Psoas muscle (tissue), 8 donors: ENCODE results near the gene PER2. TPM values are rescaled to one million over a fixed set of nuclear protein-coding genes. Genes with fewer than 3 reads are reported as not detected.
"Not testable (repeated sequence)": the region's sequence is repeated elsewhere in the genome, so short reads cannot be mapped to it uniquely, and the experiment has no call there.

Source experiments
- ATAC-seq, 4 donors: fragments of 200-7000 bp; cut with Tn5 transposase; one replicate each; pipeline ENCODE4 v1.9.1; 2020; ENCODE audit warnings: moderate library complexity in 3 of 4, mild to moderate bottlenecking in 2 of 4
- DNase-seq, 2 donors: peaks; one replicate each; pipeline ENCODE4 v3.0.0-alpha.2; 2020
- H3K27ac ChIP-seq: fragments of 200-600 bp; one replicate; pipeline ENCODE4 v1.8.0; 2022
- H3K27me3 ChIP-seq, 3 donors: fragments of 200-600 bp in 1 of 3; one replicate each; pipeline versions ENCODE4 v1.6.1 to v1.8.0; 2013 to 2022; ENCODE audit warnings: low read length in 2 of 3, mild to moderate bottlenecking in 2 of 3, moderate library complexity in 1 of 3; ENCODE audit not compliant: insufficient read depth in 3 of 3
- H3K36me3 ChIP-seq, 2 donors: fragments of 200-600 bp in 1 of 2; one replicate each; pipeline versions ENCODE4 v1.6.1 to v1.8.0; 2013 to 2022; ENCODE audit warnings: low read depth in 1 of 2, mild to moderate bottlenecking in 1 of 2, moderate library complexity in 1 of 2; ENCODE audit not compliant: insufficient read depth in 1 of 2
- H3K4me1 ChIP-seq: fragments of 200-600 bp; one replicate; pipeline ENCODE4 v1.8.0; 2022
- H3K4me3 ChIP-seq: fragments of 200-600 bp; one replicate; pipeline ENCODE4 v1.8.0; 2022; ENCODE audit warnings: mild to moderate bottlenecking
- H3K9me3 ChIP-seq: fragments of 200-600 bp; one replicate; pipeline ENCODE4 v1.8.0; 2022
- WGBS, 3 donors: extraction: QIAGEN DNeasy Blood & Tissue Kit; methylation state at CpG; one replicate each; pipeline versions ENCODE4 v1.1.6 to v1.1.7; 2013; 5-methylcytosine and 5-hydroxymethylcytosine counted together
- intact Hi-C, 2 donors: fragments of 100-400 bp; cut with DNase I; formaldehyde crosslinking; loops; one replicate each; pipeline versions ENCODE4 v1.11.0 to v1.14.2; 2022
- polyA plus RNA-seq, 3 donors: library from polyadenylated mRNA; stranded (reverse); fragments of 200-250 nt; gene quantifications; one replicate each; pipeline ENCODE4 v1.2.3, GENCODE V29; 2013
- total RNA-seq, 4 donors: library from RNA; stranded (reverse); fragmentation: NEBNext Ultra II Directional in 2 of 4; extraction: Animal tissue kit (Norgen Biotek cat#: 25700) in 2 of 4; gene quantifications; one replicate each; pipeline versions ENCODE4 v1.2.1 to v1.2.4, GENCODE V29; 2021 to 2023
- TF ChIP-seq, protein P1 (sequence below): fragments of 200-600 bp; IDR thresholded peaks from one replicate; pipeline ENCODE4 v1.8.0; 2022; ENCODE audit warnings: antibody characterized with exemption
- donor health status: healthy with polysubstance abuse.
- donor health status: DM: no; HTN: no; CAD: no; lungs with moderate emphysema.
- donor health status: Bipolar disorder and iron deficiency.
- donor health status: healthy.
- donor health status: DM: yes; HTN: yes; CAD: no.
- donor health status: DM: no; HTN: no; CAD: no.
- donor health status: DM: no; HTN: no; CAD: no.
- donor health status: DM: yes; HTN: yes; CAD: no.

Gene PER2
- total and polyA plus RNA-seq, 7 donors = 1.9 to 20.7 (median 7.8) TPM

DNA sequence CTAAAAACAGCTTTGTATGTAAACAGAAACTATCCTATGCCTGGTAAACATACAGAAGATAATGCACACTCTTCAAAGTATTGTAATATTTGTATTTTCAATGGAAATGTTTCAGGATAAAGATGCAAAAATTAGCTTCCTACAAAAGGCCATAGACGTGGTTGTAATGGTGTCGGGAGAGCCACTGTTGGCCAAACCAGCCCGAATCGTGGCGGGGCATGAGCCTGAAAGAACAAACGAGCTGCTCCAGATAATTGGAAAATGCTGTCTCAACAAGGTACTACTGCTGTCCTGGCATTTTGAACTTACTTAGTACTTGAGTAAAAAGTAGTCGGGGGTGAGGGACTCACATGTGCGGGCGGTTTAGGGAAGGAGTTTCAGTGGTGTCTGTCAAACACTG lies 37.3 kb upstream of the PER2 start:
- DNase-seq (no peak), ATAC-seq (no peak)
- peaks cover 0 to 41% of the 10 kb centered on the region in 2 donors for H3K36me3 ChIP-seq
- H3K27me3 ChIP-seq = no peaks in the 10 kb centered on the region
- peaks cover 28% of the 10 kb centered on the region for H3K4me1 ChIP-seq
- H3K4me3 ChIP-seq = no peak overlapping the region
- TF ChIP-seq, protein P1, sequence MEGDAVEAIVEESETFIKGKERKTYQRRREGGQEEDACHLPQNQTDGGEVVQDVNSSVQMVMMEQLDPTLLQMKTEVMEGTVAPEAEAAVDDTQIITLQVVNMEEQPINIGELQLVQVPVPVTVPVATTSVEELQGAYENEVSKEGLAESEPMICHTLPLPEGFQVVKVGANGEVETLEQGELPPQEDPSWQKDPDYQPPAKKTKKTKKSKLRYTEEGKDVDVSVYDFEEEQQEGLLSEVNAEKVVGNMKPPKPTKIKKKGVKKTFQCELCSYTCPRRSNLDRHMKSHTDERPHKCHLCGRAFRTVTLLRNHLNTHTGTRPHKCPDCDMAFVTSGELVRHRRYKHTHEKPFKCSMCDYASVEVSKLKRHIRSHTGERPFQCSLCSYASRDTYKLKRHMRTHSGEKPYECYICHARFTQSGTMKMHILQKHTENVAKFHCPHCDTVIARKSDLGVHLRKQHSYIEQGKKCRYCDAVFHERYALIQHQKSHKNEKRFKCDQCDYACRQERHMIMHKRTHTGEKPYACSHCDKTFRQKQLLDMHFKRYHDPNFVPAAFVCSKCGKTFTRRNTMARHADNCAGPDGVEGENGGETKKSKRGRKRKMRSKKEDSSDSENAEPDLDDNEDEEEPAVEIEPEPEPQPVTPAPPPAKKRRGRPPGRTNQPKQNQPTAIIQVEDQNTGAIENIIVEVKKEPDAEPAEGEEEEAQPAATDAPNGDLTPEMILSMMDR = no peak
- intact Hi-C loops = no loop called here
- no peak overlapping the region for H3K27ac ChIP-seq
- 82 to 88% (median 83%) methylated on average over 9 of the region's 9 CpGs for WGBS, 3 donors
- H3K9me3 ChIP-seq = no peaks in the 10 kb centered on the region

- DNase-seq = not testable (repeated sequence)
These were observed 35.8 kb upstream of the PER2 start for GRCh38 chr2:238324248-238324647.

GRCh38 chr2:238322001-238322411 lies 33.6 kb upstream of the PER2 start:
- peak overlapping the region; percentile 82 for H3K4me3 ChIP-seq
- ATAC-seq (no peak), DNase-seq (no peak)
- H3K4me1 ChIP-seq = peaks cover 33% of the 10 kb centered on the region
- TF ChIP-seq, protein P1 = no peak
- WGBS, 3 donors = 59 to 85% (median 65%) methylated on average over 10 of the region's 10 CpGs
- peaks cover 0 to 13% of the 10 kb centered on the region in 2 donors for H3K36me3 ChIP-seq
- intact Hi-C loops = no loop called here
- peak overlapping the region; percentile 86 for H3K27ac ChIP-seq
- no peaks in the 10 kb centered on the region for H3K9me3 ChIP-seq
- no peaks in the 10 kb centered on the region for H3K27me3 ChIP-seq

More at GRCh38 chr2:238324248-238324647, 35.8 kb upstream of the PER2 start:
- intact Hi-C loops, H3K9me3 ChIP-seq, H3K27me3 ChIP-seq, ATAC-seq, H3K4me3 ChIP-seq: not testable (repeated sequence)
- Histone ChIP-seq H3K27ac (peak overlapping the region; percentile 86), H3K36me3 (peaks cover 0 to 32% of the 10 kb centered on the region in 2 donors), H3K4me1 (peaks cover 31% of the 10 kb centered on the region)
- 91 to 96% (median 96%) methylated on average over 7 of the region's 7 CpGs for WGBS, 3 donors

DNA sequence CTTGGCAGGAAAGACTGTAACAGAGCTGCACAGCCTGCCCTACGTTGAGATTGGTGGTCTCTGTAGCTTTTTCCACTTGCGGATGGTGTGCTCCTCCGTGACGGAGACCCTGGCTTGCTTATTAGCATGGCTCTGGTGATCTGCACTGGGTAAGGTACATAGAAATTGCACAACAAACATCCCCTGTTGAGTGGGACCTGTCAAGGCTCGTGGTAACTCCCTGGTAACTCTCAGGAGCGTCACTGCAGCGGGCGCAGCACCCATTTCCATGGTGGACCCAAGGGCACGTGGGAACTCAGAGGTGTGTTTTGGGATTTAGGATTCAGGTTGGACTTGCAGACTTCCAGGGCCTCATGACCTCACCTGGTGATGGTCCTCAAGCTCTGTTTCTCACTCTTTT lies 33.1 kb upstream of the PER2 start:
- peaks cover 33% of the 10 kb centered on the region for H3K4me1 ChIP-seq
- DNase-seq = no peak
- no peak for ATAC-seq
- peak overlapping the region; percentile 86 for H3K27ac ChIP-seq
- 61 to 67% (median 62%) methylated on average over 9 of the region's 9 CpGs for WGBS, 3 donors
- H3K27me3 ChIP-seq = no peaks in the 10 kb centered on the region
- intact Hi-C loops = no loop called here
- peaks cover 0 to 8% of the 10 kb centered on the region in 2 donors for H3K36me3 ChIP-seq
- TF ChIP-seq, protein P1 = no peak
- H3K4me3 ChIP-seq = peak overlapping the region; percentile 82
- no peaks in the 10 kb centered on the region for H3K9me3 ChIP-seq

GRCh38 chr2:238320648-238321281 lies 32.4 kb upstream of the PER2 start:
- DNase-seq (no peak), ATAC-seq (no peak)
- TF ChIP-seq, protein P1 = no peak
- Histone ChIP-seq H3K4me3 (peak overlapping the region; percentile 82), H3K27ac (peak overlapping the region; percentile 86), H3K36me3 (peaks cover 0 to 3% of the 10 kb centered on the region in 2 donors), H3K27me3 (no peaks in the 10 kb centered on the region), H3K9me3 (no peaks in the 10 kb centered on the region), H3K4me1 (peaks cover 33% of the 10 kb centered on the region)
- intact Hi-C loops = loop anchor here in 1 of 2 donors (1.0 kb wide), 1 partner anchor 16 kb away; no protein-coding TSS in a partner anchor
- 1% methylated on average over 28 to 65 of the region's 65 CpGs for WGBS, 3 donors
